K562 (cell line): Measurements from ENCODE around the gene EHBP1.

ENCODE experiments used
- ELF4 ChIP-seq: fragments of 450-650 bp; formaldehyde crosslinking; IDR thresholded peaks from 2 replicates; pipeline ENCODE4 v1.4.0; 2022; ENCODE audit warnings: missing genetic modification characterization
- HSF4 ChIP-seq: fragments of 250-450 bp; sonication (Bioruptor Pico); IDR thresholded peaks from 2 replicates; pipeline ENCODE4 v2.1.2; 2022; ENCODE audit warnings: mild to moderate bottlenecking, moderate library complexity, borderline replicate concordance
- POLR2AphosphoS5 ChIP-seq: IDR thresholded peaks from 2 replicates; pipeline ENCODE4 v1.6.1; 2011; ENCODE audit warnings: mild to moderate bottlenecking, low read depth, low read length, moderate library complexity; ENCODE audit not compliant: control insufficient read depth, insufficient read depth
- SREBF1 ChIP-seq: fragments of 150-350 bp; IDR thresholded peaks from 2 replicates; pipeline ENCODE4 v1.6.1; 2014; ENCODE audit warnings: antibody characterized with exemption, low read depth, low read length, borderline replicate concordance
- SRSF7 ChIP-seq: fragments of 200-400 bp; formaldehyde crosslinking; optimal IDR thresholded peaks from 2 replicates; pipeline ENCODE3; 2017; ENCODE audit warnings: mild to moderate bottlenecking, low read depth, low read length
- ZKSCAN3 ChIP-seq: fragments of 250-450 bp; sonication (Bioruptor Pico); IDR thresholded peaks from 2 replicates; pipeline ENCODE4 v1.4.0; 2020

DNA sequence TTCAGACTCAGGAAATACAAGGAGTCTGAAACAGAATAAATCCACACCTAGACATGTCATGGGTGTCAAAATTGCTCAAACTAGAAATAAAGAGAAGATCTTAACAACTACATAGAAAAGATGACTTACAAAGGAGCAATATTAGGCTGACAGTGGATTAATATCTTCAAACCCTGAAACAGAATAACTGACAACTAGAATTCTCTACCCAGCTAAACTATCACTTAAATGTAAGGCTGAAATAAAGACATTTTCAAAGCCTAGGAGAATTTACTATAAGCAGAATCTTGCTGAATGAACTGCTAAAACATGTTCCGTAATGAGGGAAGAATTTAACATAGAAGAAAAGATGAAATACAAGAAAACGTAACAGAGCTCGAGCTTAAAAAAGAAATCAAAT lies 168.1 kb downstream of the EHBP1 start:
- TF ChIP-seq ELF4 (CRISPR knock-in tag) (no peak), SREBF1 (no peak), ZKSCAN3 (CRISPR knock-in tag) (no peak), SRSF7 (no peak), HSF4 (no peak), POLR2AphosphoS5 (no peak)
